Measurements from ENCODE around the gene CAMTA1. TPM values are rescaled to one million over a fixed set of nuclear protein-coding genes. Genes with fewer than 3 reads are reported as not detected.

Gene CAMTA1
- total RNA-seq, 1 donor from 2014 or later: 99.0 TPM

DNA sequence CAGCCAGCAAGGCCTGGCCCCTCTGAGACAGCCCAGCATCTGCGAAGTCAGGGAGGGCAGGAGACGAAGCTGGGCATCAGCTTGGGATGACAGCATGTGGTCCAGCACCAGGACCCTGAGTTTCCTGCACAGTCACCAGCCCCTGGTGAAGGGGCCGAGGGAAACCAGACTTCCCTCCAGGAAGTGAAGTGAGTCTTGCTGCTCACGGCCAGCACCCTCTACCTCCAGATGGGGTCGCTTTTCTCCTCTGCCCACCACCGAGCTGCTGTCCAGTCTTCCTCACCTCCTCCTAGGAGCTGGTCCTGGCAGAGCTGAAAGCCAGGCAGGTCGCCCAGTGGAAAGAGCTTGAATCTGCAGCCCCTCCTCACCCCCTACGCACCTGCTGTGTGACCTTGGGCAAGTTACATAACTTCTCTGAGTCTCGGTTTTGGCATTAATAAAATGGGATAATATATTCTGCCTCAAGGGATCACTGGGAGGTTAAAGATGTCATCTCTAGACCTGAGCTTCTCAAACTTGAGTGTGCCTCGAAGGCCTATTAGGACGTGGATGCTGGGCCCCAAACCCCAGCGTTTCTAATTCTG, 867.4 kb downstream of the CAMTA1 start:
- no peaks in the 10 kb centered on the region for H3K4me1 Mint-ChIP-seq (ENCODE audit: low read depth)
- no peak overlapping the region for H3K4me3 Mint-ChIP-seq (ENCODE audit: low read depth)
- no peak for DNase-seq (ENCODE audit: low spot score, unreplicated experiment)
- H3K27me3 Mint-ChIP-seq: peaks cover 21% of the 10 kb centered on the region
- TF ChIP-seq, protein P1, sequence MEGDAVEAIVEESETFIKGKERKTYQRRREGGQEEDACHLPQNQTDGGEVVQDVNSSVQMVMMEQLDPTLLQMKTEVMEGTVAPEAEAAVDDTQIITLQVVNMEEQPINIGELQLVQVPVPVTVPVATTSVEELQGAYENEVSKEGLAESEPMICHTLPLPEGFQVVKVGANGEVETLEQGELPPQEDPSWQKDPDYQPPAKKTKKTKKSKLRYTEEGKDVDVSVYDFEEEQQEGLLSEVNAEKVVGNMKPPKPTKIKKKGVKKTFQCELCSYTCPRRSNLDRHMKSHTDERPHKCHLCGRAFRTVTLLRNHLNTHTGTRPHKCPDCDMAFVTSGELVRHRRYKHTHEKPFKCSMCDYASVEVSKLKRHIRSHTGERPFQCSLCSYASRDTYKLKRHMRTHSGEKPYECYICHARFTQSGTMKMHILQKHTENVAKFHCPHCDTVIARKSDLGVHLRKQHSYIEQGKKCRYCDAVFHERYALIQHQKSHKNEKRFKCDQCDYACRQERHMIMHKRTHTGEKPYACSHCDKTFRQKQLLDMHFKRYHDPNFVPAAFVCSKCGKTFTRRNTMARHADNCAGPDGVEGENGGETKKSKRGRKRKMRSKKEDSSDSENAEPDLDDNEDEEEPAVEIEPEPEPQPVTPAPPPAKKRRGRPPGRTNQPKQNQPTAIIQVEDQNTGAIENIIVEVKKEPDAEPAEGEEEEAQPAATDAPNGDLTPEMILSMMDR (IDR thresholded peaks at IDR 0.05; ENCODE audit: unreplicated experiment): no peak
- no peak overlapping the region for H3K27ac Mint-ChIP-seq
- H3K36me3 Mint-ChIP-seq (ENCODE audit: insufficient read depth): no peaks in the 10 kb centered on the region
- H3K9me3 Mint-ChIP-seq (ENCODE audit: low read depth): peaks cover 4% of the 10 kb centered on the region

GRCh38 chr1:7654725-7655124, 869.5 kb downstream of the CAMTA1 start:
- Mint-ChIP-seq H3K27me3 (peaks cover 21% of the 10 kb centered on the region), H3K27ac (no peak overlapping the region), H3K9me3 (ENCODE audit: low read depth) (peaks cover 4% of the 10 kb centered on the region), H3K4me3 (ENCODE audit: low read depth) (no peak overlapping the region), H3K36me3 (ENCODE audit: insufficient read depth) (no peaks in the 10 kb centered on the region), H3K4me1 (ENCODE audit: low read depth) (no peaks in the 10 kb centered on the region)
- TF ChIP-seq, protein P1 (IDR thresholded peaks at IDR 0.05; ENCODE audit: unreplicated experiment): no peak
- DNase-seq (ENCODE audit: low spot score, unreplicated experiment): no peak

DNA sequence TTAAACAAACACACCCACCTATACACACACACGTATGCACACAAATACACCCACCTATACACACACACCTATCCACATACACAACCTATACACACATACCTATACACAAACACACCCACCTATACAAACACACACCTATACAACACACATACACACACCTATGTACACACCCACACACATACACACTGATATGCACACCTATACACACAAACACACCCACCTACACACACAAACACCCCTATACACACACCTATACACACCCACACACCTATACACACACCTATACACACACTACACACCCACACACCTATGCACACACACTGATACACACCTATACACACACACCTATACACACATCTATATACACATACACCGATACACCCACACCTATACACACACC, 870.1 kb downstream of the CAMTA1 start:
- DNase-seq (ENCODE audit: low spot score, unreplicated experiment): no peak
- H3K27ac Mint-ChIP-seq: no peak overlapping the region
- no peak overlapping the region for H3K4me3 Mint-ChIP-seq (ENCODE audit: low read depth)
- TF ChIP-seq, protein P1 (IDR thresholded peaks at IDR 0.05; ENCODE audit: unreplicated experiment): no peak
- H3K9me3 Mint-ChIP-seq (ENCODE audit: low read depth): peaks cover 4% of the 10 kb centered on the region
- H3K4me1 Mint-ChIP-seq (ENCODE audit: low read depth): no peaks in the 10 kb centered on the region
- H3K27me3 Mint-ChIP-seq: peaks cover 18% of the 10 kb centered on the region
- H3K36me3 Mint-ChIP-seq (ENCODE audit: insufficient read depth): no peaks in the 10 kb centered on the region

DNA sequence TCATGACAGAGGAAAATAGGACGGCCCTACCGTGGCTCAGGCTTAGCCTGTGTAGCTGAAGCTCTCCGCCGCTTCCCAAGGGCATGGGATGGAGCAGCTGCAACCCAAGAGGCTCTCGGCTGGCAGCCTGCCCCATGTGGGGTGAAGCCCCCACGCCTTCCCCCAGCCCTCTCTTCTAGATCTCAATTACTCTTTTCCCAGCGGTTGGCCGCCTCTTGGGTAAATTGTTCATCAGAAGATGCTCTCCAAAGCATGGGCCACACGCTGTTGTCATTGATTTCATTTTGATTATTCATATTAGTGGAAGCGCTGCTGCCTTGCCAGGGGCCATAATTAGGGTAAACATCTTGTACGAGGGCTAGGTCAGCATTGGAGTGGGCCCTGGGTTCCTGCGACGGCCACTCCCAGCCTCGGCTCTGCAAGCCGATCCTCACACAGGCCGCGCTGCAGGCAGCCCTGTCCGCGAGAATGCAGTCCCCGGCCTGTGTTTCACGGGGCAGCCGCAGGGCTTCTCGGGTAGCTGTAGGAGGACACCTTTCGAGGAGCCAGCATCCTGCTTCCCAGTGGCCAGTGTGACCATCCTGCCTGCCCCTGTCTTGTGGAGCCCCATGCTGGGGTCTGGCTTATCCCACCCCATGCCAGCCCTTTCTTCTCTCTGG, 871.4 kb downstream of the CAMTA1 start:
- Mint-ChIP-seq H3K36me3 (ENCODE audit: insufficient read depth) (no peaks in the 10 kb centered on the region), H3K27ac (no peak overlapping the region), H3K4me3 (ENCODE audit: low read depth) (no peak overlapping the region), H3K27me3 (peaks cover 7% of the 10 kb centered on the region), H3K9me3 (ENCODE audit: low read depth) (peaks cover 4% of the 10 kb centered on the region), H3K4me1 (ENCODE audit: low read depth) (no peaks in the 10 kb centered on the region)
- no peak for DNase-seq (ENCODE audit: low spot score, unreplicated experiment)
- TF ChIP-seq, protein P1 (IDR thresholded peaks at IDR 0.05; ENCODE audit: unreplicated experiment): no peak

- Mint-ChIP-seq H3K4me3 (ENCODE audit: low read depth) (no peak overlapping the region), H3K4me1 (ENCODE audit: low read depth) (peaks cover 2% of the 10 kb centered on the region), H3K36me3 (ENCODE audit: insufficient read depth) (no peaks in the 10 kb centered on the region), H3K27me3 (peaks cover 7% of the 10 kb centered on the region), H3K9me3 (ENCODE audit: low read depth) (peaks cover 4% of the 10 kb centered on the region), H3K27ac (no peak overlapping the region)
- DNase-seq (ENCODE audit: low spot score, unreplicated experiment): no peak
- TF ChIP-seq, protein P1 (IDR thresholded peaks at IDR 0.05; ENCODE audit: unreplicated experiment): no peak
These were observed 872.2 kb downstream of the CAMTA1 start for GRCh38 chr1:7657287-7658016.

Measured in progenitor cell of endocrine pancreas (in vitro differentiated cells).